Panc1 (cell line): ENCODE results near the gene AGAP1. TPM values are rescaled to one million over a fixed set of nuclear protein-coding genes. Genes with fewer than 3 reads are reported as not detected.

Experiments used
- ATAC-seq: fragments of 200-7000 bp; cut with Tn5 transposase; 2 replicates; pipeline ENCODE4 v1.9.1; 2020; ENCODE audit warnings: mild to moderate bottlenecking, moderate library complexity
- BruUV-seq: library from RNA; stranded (reverse); fragments of 400-500 nt; replicated peaks from 2 replicates; lab custom pipeline; 2021; lab: Mats Ljungman, UMichigan
- CTCF ChIA-PET: fragments of 300-600 bp; sonication (Branson Sonifier 250); formaldehyde crosslinking; loops from one replicate; lab custom pipeline; 2022; ENCODE audit warnings: antibody characterized with exemption; lab: Charles Lee
- POLR2A ChIA-PET: fragments of 300-600 bp; sonication (Branson Sonifier 250); formaldehyde crosslinking; loops from one replicate; lab custom pipeline; 2022; ENCODE audit warnings: antibody characterized with exemption; lab: Charles Lee
- DNase-seq: peaks from one replicate; pipeline ENCODE4 v3.0.0-alpha.2; 2010; ENCODE audit warnings: low read depth, low spot score
- H3K27ac ChIP-seq: 2 replicates; pipeline ENCODE4 v1.5.1; 2011; ENCODE audit warnings: mild to moderate bottlenecking, low read length, inconsistent platforms
- H3K27me3 ChIP-seq: fragments of 200-500 bp; sonication (Bioruptor generic); 2 replicates; pipeline ENCODE4 v1.6.0; 2014; ENCODE audit warnings: low read length, inconsistent platforms; ENCODE audit not compliant: control insufficient read depth, insufficient read depth
- H3K36me3 ChIP-seq: fragments of 200-500 bp; sonication (Bioruptor generic); 2 replicates; pipeline ENCODE4 v1.5.1; 2014; ENCODE audit warnings: inconsistent platforms, mild to moderate bottlenecking, low read length, moderate library complexity; ENCODE audit not compliant: control insufficient read depth, insufficient read depth
- H3K4me1 ChIP-seq: 2 replicates; pipeline ENCODE4 v1.5.1; 2011; ENCODE audit warnings: inconsistent platforms, mild to moderate bottlenecking, low read length, moderate library complexity; ENCODE audit not compliant: control insufficient read depth, insufficient read depth
- H3K4me3 ChIP-seq, 2 experiments: 2 replicates each; pipeline ENCODE4 v1.5.1; 2011 to 2012; ENCODE audit warnings: low read depth in 2 of 2, low read length in 2 of 2, mild to moderate bottlenecking in 2 of 2, inconsistent platforms in 1 of 2, moderate library complexity in 1 of 2
- H3K9me3 ChIP-seq: fragments of 200-500 bp; sonication (Bioruptor generic); 2 replicates; pipeline ENCODE4 v1.5.1; 2014; ENCODE audit warnings: low read depth, mild to moderate bottlenecking, inconsistent platforms, low read length, moderate library complexity; ENCODE audit not compliant: control insufficient read depth, insufficient read depth
- POLR2AphosphoS5 ChIP-seq: IDR thresholded peaks from 2 replicates; pipeline ENCODE4 v1.6.1; 2012; ENCODE audit warnings: mild to moderate bottlenecking, low read depth, low read length, moderate library complexity
- SIN3A ChIP-seq: IDR thresholded peaks from 2 replicates; pipeline ENCODE4 v1.6.1; 2012; ENCODE audit warnings: low read depth, mild to moderate bottlenecking, low read length, moderate library complexity, borderline replicate concordance; ENCODE audit not compliant: insufficient read depth
- TCF7L2 ChIP-seq: IDR thresholded peaks from 2 replicates; pipeline ENCODE4 v1.6.1; 2011; ENCODE audit warnings: mild to moderate bottlenecking, low read depth, low read length, inconsistent platforms
- in situ Hi-C: cut with HindIII; loops from 2 replicates; pipeline ENCODE4 v1.10.0; 2016; ENCODE audit warnings: low sequenced_read_pairs, low pct_unique_long_range_greater_than_20kb
- intact Hi-C: fragments of 100-400 bp; cut with micrococcal nuclease; formaldehyde crosslinking; loops from one replicate; pipeline ENCODE4 v1.10.0; 2022; ENCODE audit not compliant: unreplicated experiment
- total RNA-seq: library from RNA; stranded (reverse); gene quantifications from one replicate; pipeline ENCODE4 v1.2.1, GENCODE V29; 2021; ENCODE audit not compliant: unreplicated experiment
- TF ChIP-seq, protein P1 (sequence below), 2 experiments: IDR thresholded peaks; 2 replicates each; pipeline ENCODE4 v1.6.1; 2011 to 2012; ENCODE audit warnings: low read depth in 2 of 2, control low read depth in 1 of 2, low read length in 1 of 2, mild to moderate bottlenecking in 1 of 2, moderate library complexity in 1 of 2; ENCODE audit not compliant: insufficient read depth in 1 of 2
- TF ChIP-seq, protein P2 (sequence below): fragments of 450-650 bp; IDR thresholded peaks from 2 replicates; pipeline ENCODE4 v1.5.1; 2017; ENCODE audit warnings: mild to moderate bottlenecking

AGAP1 gene
- total RNA-seq, 1 experiment from 2014 or later = 38.9 TPM

DNA sequence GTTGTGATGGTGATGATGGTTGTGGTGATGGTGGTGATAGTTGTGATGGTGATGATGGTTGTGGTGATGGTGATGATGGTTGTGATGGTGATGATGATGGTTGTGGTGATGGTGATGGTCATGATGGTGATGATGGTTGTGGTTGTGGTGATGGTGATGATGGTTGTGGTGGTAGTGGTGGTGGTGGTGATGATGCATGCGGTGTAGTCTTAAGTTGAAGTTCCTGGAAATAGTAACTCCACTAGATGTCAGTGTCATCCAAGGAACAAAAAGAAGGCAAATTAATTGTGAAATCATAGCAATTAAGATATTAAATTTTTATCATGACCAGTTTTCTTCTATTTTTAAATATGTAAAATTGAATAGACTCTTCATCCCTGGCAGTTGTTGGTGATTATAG, 309.2 kb downstream of the AGAP1 start:
- no peaks in the 10 kb centered on the region for H3K9me3 ChIP-seq
- in situ Hi-C loops (no loop called here), intact Hi-C loops (no loop called here)
- H3K27ac ChIP-seq = no peak overlapping the region
- H3K4me1 ChIP-seq = no peaks in the 10 kb centered on the region
- CTCF ChIA-PET = no interaction called here
- no peaks in the 10 kb centered on the region for H3K36me3 ChIP-seq
- TF ChIP-seq POLR2AphosphoS5 (no peak), TCF7L2 (no peak), SIN3A (no peak)
- TF ChIP-seq, protein P1, sequence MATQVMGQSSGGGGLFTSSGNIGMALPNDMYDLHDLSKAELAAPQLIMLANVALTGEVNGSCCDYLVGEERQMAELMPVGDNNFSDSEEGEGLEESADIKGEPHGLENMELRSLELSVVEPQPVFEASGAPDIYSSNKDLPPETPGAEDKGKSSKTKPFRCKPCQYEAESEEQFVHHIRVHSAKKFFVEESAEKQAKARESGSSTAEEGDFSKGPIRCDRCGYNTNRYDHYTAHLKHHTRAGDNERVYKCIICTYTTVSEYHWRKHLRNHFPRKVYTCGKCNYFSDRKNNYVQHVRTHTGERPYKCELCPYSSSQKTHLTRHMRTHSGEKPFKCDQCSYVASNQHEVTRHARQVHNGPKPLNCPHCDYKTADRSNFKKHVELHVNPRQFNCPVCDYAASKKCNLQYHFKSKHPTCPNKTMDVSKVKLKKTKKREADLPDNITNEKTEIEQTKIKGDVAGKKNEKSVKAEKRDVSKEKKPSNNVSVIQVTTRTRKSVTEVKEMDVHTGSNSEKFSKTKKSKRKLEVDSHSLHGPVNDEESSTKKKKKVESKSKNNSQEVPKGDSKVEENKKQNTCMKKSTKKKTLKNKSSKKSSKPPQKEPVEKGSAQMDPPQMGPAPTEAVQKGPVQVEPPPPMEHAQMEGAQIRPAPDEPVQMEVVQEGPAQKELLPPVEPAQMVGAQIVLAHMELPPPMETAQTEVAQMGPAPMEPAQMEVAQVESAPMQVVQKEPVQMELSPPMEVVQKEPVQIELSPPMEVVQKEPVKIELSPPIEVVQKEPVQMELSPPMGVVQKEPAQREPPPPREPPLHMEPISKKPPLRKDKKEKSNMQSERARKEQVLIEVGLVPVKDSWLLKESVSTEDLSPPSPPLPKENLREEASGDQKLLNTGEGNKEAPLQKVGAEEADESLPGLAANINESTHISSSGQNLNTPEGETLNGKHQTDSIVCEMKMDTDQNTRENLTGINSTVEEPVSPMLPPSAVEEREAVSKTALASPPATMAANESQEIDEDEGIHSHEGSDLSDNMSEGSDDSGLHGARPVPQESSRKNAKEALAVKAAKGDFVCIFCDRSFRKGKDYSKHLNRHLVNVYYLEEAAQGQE (IDR thresholded peaks at IDR 0.05; ENCODE audit: insufficient read depth in 1 of 2, low read depth in 2 of 2, low read length in 1 of 2) = no peak
- TF ChIP-seq, protein P2, sequence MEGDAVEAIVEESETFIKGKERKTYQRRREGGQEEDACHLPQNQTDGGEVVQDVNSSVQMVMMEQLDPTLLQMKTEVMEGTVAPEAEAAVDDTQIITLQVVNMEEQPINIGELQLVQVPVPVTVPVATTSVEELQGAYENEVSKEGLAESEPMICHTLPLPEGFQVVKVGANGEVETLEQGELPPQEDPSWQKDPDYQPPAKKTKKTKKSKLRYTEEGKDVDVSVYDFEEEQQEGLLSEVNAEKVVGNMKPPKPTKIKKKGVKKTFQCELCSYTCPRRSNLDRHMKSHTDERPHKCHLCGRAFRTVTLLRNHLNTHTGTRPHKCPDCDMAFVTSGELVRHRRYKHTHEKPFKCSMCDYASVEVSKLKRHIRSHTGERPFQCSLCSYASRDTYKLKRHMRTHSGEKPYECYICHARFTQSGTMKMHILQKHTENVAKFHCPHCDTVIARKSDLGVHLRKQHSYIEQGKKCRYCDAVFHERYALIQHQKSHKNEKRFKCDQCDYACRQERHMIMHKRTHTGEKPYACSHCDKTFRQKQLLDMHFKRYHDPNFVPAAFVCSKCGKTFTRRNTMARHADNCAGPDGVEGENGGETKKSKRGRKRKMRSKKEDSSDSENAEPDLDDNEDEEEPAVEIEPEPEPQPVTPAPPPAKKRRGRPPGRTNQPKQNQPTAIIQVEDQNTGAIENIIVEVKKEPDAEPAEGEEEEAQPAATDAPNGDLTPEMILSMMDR = no peak
- BruUV-seq = no TSS peak
- H3K4me3 ChIP-seq = no peak overlapping the region
- POLR2A ChIA-PET = no interaction called here
- DNase-seq (no peak), ATAC-seq (no peak)
- H3K27me3 ChIP-seq = no peaks in the 10 kb centered on the region

DNA sequence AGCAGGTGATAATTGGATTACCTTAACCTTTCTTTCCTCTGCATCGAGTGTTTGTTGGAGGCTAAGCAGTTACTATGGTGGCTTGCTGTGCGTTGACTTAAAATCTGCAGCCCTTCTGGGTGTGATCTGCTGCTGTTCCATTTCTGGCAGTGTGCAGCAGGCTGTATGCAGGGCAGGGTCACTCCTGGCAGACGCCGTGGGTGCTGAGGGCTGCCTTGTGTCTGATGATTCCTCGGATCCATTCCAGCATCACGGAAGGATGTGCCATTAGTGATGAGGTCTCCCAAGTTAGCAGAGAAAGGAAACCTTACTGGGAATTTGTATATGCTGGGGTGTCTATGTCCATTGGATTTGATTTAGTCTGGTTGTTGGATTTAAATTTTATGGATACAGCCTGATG, 310.8 kb downstream of the AGAP1 start:
- intact Hi-C loops (no loop called here), in situ Hi-C loops (no loop called here)
- Histone ChIP-seq H3K9me3 (no peaks in the 10 kb centered on the region), H3K27me3 (no peaks in the 10 kb centered on the region), H3K4me3 (no peak overlapping the region), H3K36me3 (no peaks in the 10 kb centered on the region), H3K4me1 (no peaks in the 10 kb centered on the region), H3K27ac (no peak overlapping the region)
- TF ChIP-seq SIN3A (no peak), POLR2AphosphoS5 (no peak), TCF7L2 (no peak)
- TF ChIP-seq, protein P1 (IDR thresholded peaks at IDR 0.05; ENCODE audit: insufficient read depth in 1 of 2, low read depth in 2 of 2, low read length in 1 of 2) = no peak
- TF ChIP-seq, protein P2 = no peak
- BruUV-seq = no TSS peak
- DNase-seq (no peak), ATAC-seq (no peak)
- POLR2A ChIA-PET = no interaction called here
- CTCF ChIA-PET = no interaction called here
